Midbrain (tissue), 1 donor: Measurements from ENCODE around the gene B4GALNT1.
"Not testable (repeated sequence)": the region's sequence is repeated elsewhere in the genome, so short reads cannot be mapped to it uniquely, and the experiment has no call there.

Experiments used
- DNase-seq: peaks from one replicate; lab custom pipeline; 2025; lab: John Stamatoyannopoulos, UW

B4GALNT1 gene

GRCh38 chr12:57637364-57637763 is 4.4 kb upstream of the B4GALNT1 start:
- DNase-seq, result no peak

GRCh38 chr12:57636731-57637130 is 3.7 kb upstream of the B4GALNT1 start:
- not testable (repeated sequence) for DNase-seq

GRCh38 chr12:57632073-57632957 is 686 bp downstream of the B4GALNT1 start:
- no peak for DNase-seq

- DNase-seq, result no peak
These were observed 1.4 kb downstream of the B4GALNT1 start for GRCh38 chr12:57631566-57632072.

GRCh38 chr12:57630891-57631433 is 2.0 kb downstream of the B4GALNT1 start:
- no peak for DNase-seq

GRCh38 chr12:57629897-57630471 is 3.0 kb downstream of the B4GALNT1 start:
- peak; percentile 78 for DNase-seq

GRCh38 chr12:57628280-57629191 is 4.5 kb downstream of the B4GALNT1 start:
- no peak for DNase-seq

- no peak for DNase-seq
These were observed 5.3 kb downstream of the B4GALNT1 start for GRCh38 chr12:57627501-57628279.

- DNase-seq, result no peak
These were observed 6.0 kb downstream of the B4GALNT1 start for GRCh38 chr12:57626921-57627445.

GRCh38 chr12:57626111-57626920 is 6.7 kb downstream of the B4GALNT1 start:
- no peak for DNase-seq

GRCh38 chr12:57625261-57626032 is 7.6 kb downstream of the B4GALNT1 start:
- DNase-seq, result no peak

GRCh38 chr12:57624441-57625220 is 8.4 kb downstream of the B4GALNT1 start:
- DNase-seq, result no peak

- DNase-seq, result no peak
These were observed 9.1 kb downstream of the B4GALNT1 start for GRCh38 chr12:57623811-57624390.

GRCh38 chr12:57623385-57623784 is 9.6 kb downstream of the B4GALNT1 start:
- DNase-seq, result no peak

- DNase-seq, result no peak
These were observed 10.4 kb downstream of the B4GALNT1 start for GRCh38 chr12:57622293-57623245.

GRCh38 chr12:57621497-57622292 is 11.3 kb downstream of the B4GALNT1 start:
- DNase-seq, result peak; percentile 37
